MCF 10A (cell line): ENCODE data around the gene KLHL21. TPM values are rescaled to one million over a fixed set of nuclear protein-coding genes. Genes with fewer than 3 reads are reported as not detected.
A peak's percentile ranks its signal among the peaks of the same experiment; 100 is the strongest.

Experiments used
- BruUV-seq: library from RNA; stranded (reverse); fragments of 400-500 nt; replicated peaks from 2 replicates; lab custom pipeline; 2021; lab: Mats Ljungman, UMichigan
- CTCF ChIA-PET: fragments of 300-600 bp; sonication (Branson Sonifier 250); formaldehyde crosslinking; extraction: SDS; loops from one replicate; lab custom pipeline; 2021; ENCODE audit warnings: antibody characterized with exemption, inconsistent platforms; lab: Yijun Ruan, JAX
- POLR2A ChIA-PET: fragments of 300-600, 350-650 bp; sonication (Branson Sonifier 250); formaldehyde crosslinking; extraction: SDS; loops from one replicate; lab custom pipeline; 2020; ENCODE audit warnings: antibody characterized with exemption, inconsistent platforms; lab: Yijun Ruan, JAX
- DNase-seq: peaks from one replicate; pipeline ENCODE4 v3.0.0-alpha.2; 2018; ENCODE audit not compliant: unreplicated experiment
- H3K27ac Mint-ChIP-seq: one replicate; pipeline ENCODE4 v1.8.0; 2022; ENCODE audit warnings: mild to moderate bottlenecking, low read depth, mixed read lengths; ENCODE audit not compliant: unreplicated experiment
- H3K27me3 Mint-ChIP-seq: one replicate; pipeline ENCODE4 v1.8.0; 2022; ENCODE audit warnings: mixed read lengths; ENCODE audit not compliant: insufficient read depth, unreplicated experiment
- H3K36me3 Mint-ChIP-seq: one replicate; pipeline ENCODE4 v1.8.0; 2022; ENCODE audit warnings: mild to moderate bottlenecking, moderate library complexity, mixed read lengths; ENCODE audit not compliant: insufficient read depth, unreplicated experiment
- H3K4me1 Mint-ChIP-seq: one replicate; pipeline ENCODE4 v1.8.0; 2022; ENCODE audit warnings: mixed read lengths; ENCODE audit not compliant: insufficient read depth, unreplicated experiment
- H3K4me3 Mint-ChIP-seq: one replicate; pipeline ENCODE4 v1.8.0; 2022; ENCODE audit warnings: mild to moderate bottlenecking, moderate library complexity, mixed read lengths; ENCODE audit not compliant: unreplicated experiment
- H3K9me3 Mint-ChIP-seq: one replicate; pipeline ENCODE4 v1.8.0; 2022; ENCODE audit warnings: mixed read lengths; ENCODE audit not compliant: unreplicated experiment
- CTCF ChIP-seq: fragments of 200-600 bp; IDR thresholded peaks from one replicate; pipeline ENCODE4 v1.8.0; 2022; ENCODE audit warnings: antibody characterized with exemption, mild to moderate bottlenecking; ENCODE audit not compliant: unreplicated experiment
- intact Hi-C: fragments of 100-400 bp; cut with micrococcal nuclease; formaldehyde crosslinking; loops from 2 replicates; pipeline ENCODE4 v1.14.1; 2022
- total RNA-seq: library from RNA; stranded (reverse); gene quantifications from 2 replicates; pipeline ENCODE4 v1.2.3, GENCODE V29; 2022

KLHL21 gene
- total RNA-seq, 1 experiment from 2014 or later, result 14.0 TPM

GRCh38 chr1:6614929-6615785 is 12.5 kb upstream of the KLHL21 start:
- no peak for TF ChIP-seq CTCF
- DNase-seq, result no peak
- H3K4me1 Mint-ChIP-seq, result peaks cover 6% of the 10 kb centered on the region
- ChIA-PET POLR2A (interaction anchor here (2.0 to 3.4 kb wide), 3 partner anchors 10 to 15 kb away, joined by 5 to 53 read pairs (median 13); partner anchors contain the start of genes KLHL21 and THAP3), CTCF (interaction anchor here (0.9 kb wide), 1 partner anchor 12 kb away, joined by 5 read pairs; the partner anchor contains the start of gene KLHL21)
- intact Hi-C loops, result no loop called here
- H3K27me3 Mint-ChIP-seq, result no peaks in the 10 kb centered on the region
- H3K4me3 Mint-ChIP-seq, result peak overlapping the region; percentile 86
- H3K9me3 Mint-ChIP-seq, result no peaks in the 10 kb centered on the region
- no peak overlapping the region for H3K27ac Mint-ChIP-seq
- BruUV-seq, result no TSS peak
- H3K36me3 Mint-ChIP-seq, result peaks cover 12% of the 10 kb centered on the region

- no TSS peak for BruUV-seq
- H3K27me3 Mint-ChIP-seq, result no peaks in the 10 kb centered on the region
- ChIA-PET CTCF (no interaction called here), POLR2A (interaction anchor here (1.2 kb wide), 1 partner anchor 12 kb away, joined by 16 read pairs; the partner anchor contains the start of gene KLHL21)
- peaks cover 6% of the 10 kb centered on the region for H3K4me1 Mint-ChIP-seq
- TF ChIP-seq CTCF, result no peak
- peaks cover 7% of the 10 kb centered on the region for H3K36me3 Mint-ChIP-seq
- intact Hi-C loops, result no loop called here
- no peak overlapping the region for H3K27ac Mint-ChIP-seq
- no peaks in the 10 kb centered on the region for H3K9me3 Mint-ChIP-seq
- peak; percentile 20 for DNase-seq
- peak overlapping the region; percentile 86 for H3K4me3 Mint-ChIP-seq
Observed at GRCh38 chr1:6614019-6614928, 11.6 kb upstream of the KLHL21 start.

GRCh38 chr1:6613361-6614018 is 10.8 kb upstream of the KLHL21 start, which contains the start of gene PHF13:
TSS of gene PHF13 (plus strand) at chr1:6613731. CDS start at chr1:6614067, 336 bp downstream.
- Mint-ChIP-seq H3K27me3 (no peaks in the 10 kb centered on the region), H3K4me3 (peak within 1 kb of the TSS; percentile 86), H3K9me3 (no peaks in the 10 kb centered on the region), H3K36me3 (peaks cover under 1% of the 10 kb centered on the region), H3K27ac (peak within 1 kb of the TSS; percentile 60), H3K4me1 (peaks cover 6% of the 10 kb centered on the region)
- BruUV-seq, result no TSS peak
- ChIA-PET CTCF (no interaction called here), POLR2A (interaction anchor here (1.2 kb wide), 1 partner anchor 11 kb away, joined by 16 read pairs; the partner anchor contains the start of gene KLHL21)
- no peak for TF ChIP-seq CTCF
- peak; percentile 99 for DNase-seq
- intact Hi-C loops, result no loop called here
